ENCODE measurements around the gene GRM8.

GRCh38 chr7:126780993-126781392, 471.7 kb downstream of the GRM8 start:
- no peak for TF ChIP-seq BHLHE40 (IDR thresholded peaks at IDR 0.05; ENCODE audit: low read length)
- TF ChIP-seq XRCC3 (IDR thresholded peaks at IDR 0.05) = no peak
- TF ChIP-seq CTCF (IDR thresholded peaks at IDR 0.05 in 2 of 3, conservative IDR thresholded peaks at IDR 0.05 in 1 of 3; ENCODE audit: insufficient read depth in 2 of 3, low read depth in 1 of 3, low read length in 3 of 3) = no peak
- no peak for TF ChIP-seq ETV1 (tag; conservative IDR thresholded peaks at IDR 0.05; ENCODE audit: low read depth)
- no peak for TF ChIP-seq E2F1 (CRISPR knock-in tag; IDR thresholded peaks at IDR 0.05)
- TF ChIP-seq, protein P1, sequence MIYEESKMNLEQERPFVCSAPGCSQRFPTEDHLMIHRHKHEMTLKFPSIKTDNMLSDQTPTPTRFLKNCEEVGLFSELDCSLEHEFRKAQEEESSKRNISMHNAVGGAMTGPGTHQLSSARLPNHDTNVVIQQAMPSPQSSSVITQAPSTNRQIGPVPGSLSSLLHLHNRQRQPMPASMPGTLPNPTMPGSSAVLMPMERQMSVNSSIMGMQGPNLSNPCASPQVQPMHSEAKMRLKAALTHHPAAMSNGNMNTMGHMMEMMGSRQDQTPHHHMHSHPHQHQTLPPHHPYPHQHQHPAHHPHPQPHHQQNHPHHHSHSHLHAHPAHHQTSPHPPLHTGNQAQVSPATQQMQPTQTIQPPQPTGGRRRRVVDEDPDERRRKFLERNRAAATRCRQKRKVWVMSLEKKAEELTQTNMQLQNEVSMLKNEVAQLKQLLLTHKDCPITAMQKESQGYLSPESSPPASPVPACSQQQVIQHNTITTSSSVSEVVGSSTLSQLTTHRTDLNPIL (CRISPR knock-in tag; IDR thresholded peaks at IDR 0.05) = no peak
- TF ChIP-seq SIN3A (IDR thresholded peaks at IDR 0.05; ENCODE audit: borderline replicate concordance in 2 of 2, control insufficient read depth in 1 of 2, low read depth in 2 of 2, low read length in 2 of 2) = no peak
- TF ChIP-seq, protein P2, sequence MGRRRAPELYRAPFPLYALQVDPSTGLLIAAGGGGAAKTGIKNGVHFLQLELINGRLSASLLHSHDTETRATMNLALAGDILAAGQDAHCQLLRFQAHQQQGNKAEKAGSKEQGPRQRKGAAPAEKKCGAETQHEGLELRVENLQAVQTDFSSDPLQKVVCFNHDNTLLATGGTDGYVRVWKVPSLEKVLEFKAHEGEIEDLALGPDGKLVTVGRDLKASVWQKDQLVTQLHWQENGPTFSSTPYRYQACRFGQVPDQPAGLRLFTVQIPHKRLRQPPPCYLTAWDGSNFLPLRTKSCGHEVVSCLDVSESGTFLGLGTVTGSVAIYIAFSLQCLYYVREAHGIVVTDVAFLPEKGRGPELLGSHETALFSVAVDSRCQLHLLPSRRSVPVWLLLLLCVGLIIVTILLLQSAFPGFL (CRISPR knock-in tag; IDR thresholded peaks at IDR 0.05) = no peak
- no peak for TF ChIP-seq ZSCAN32 (CRISPR knock-in tag; IDR thresholded peaks at IDR 0.05)

All from K562 (cell line).